Spinal cord (tissue), 10 donors: ENCODE measurements around the gene EFNA3. TPM values are rescaled to one million over a fixed set of nuclear protein-coding genes. Genes with fewer than 3 reads are reported as not detected.
A peak's percentile ranks its signal among the peaks of the same experiment; 100 is the strongest.

ENCODE experiments used
- DNase-seq, 6 donors: peaks; one replicate each; pipeline versions ENCODE4 v3.0.0 to v3.0.0-alpha.2; 2013 to 2015; ENCODE audit warnings: low spot score in 6 of 6, low read depth in 4 of 6
- H3K27ac ChIP-seq: one replicate; pipeline ENCODE4 v1.5.1; 2013; ENCODE audit warnings: low read depth, low read length, control low read depth
- H3K27me3 ChIP-seq: one replicate; pipeline ENCODE4 v1.6.1; 2013; ENCODE audit warnings: low read length; ENCODE audit not compliant: control insufficient read depth, insufficient read depth
- H3K36me3 ChIP-seq: one replicate; pipeline ENCODE4 v1.6.1; 2013; ENCODE audit warnings: low read length; ENCODE audit not compliant: control insufficient read depth, insufficient read depth
- H3K4me1 ChIP-seq: one replicate; pipeline ENCODE4 v1.6.1; 2013; ENCODE audit warnings: low read length; ENCODE audit not compliant: control insufficient read depth, insufficient read depth
- H3K4me3 ChIP-seq: one replicate; pipeline ENCODE4 v1.5.1; 2013; ENCODE audit warnings: low read depth, low read length, control low read depth
- H3K9me3 ChIP-seq: one replicate; pipeline ENCODE4 v1.6.1; 2013; ENCODE audit warnings: low read length; ENCODE audit not compliant: control insufficient read depth, insufficient read depth
- WGBS: methylation state at CpG from one replicate; pipeline ENCODE4 v1.1.5; 2013; ENCODE audit warnings: missing lambda C conversion rate; ENCODE audit not compliant: insufficient coverage; 5-methylcytosine and 5-hydroxymethylcytosine counted together
- polyA plus RNA-seq, 2 donors: library from polyadenylated mRNA; unstranded; fragments of 120-200 nt; gene quantifications; one replicate each; pipeline ENCODE4 v1.2.1, GENCODE V29; 2013; ENCODE audit not compliant: insufficient read length in 2 of 2
- total RNA-seq, 2 donors: library from RNA; depleted of rRNA in 1 of 2; stranded (reverse); fragments of 120-200 nt in 1 of 2; fragments of >200 nt in 1 of 2; gene quantifications; one replicate each; pipeline versions ENCODE4 v1.2.3 to v1.2.4, GENCODE V29; 2013 to 2014
- donor health status: healthy.

The EFNA3 gene
- total and polyA plus RNA-seq, 4 donors, result 12.3 to 50.6 (median 30.1) TPM

GRCh38 chr1:155120253-155120652 lies 41.6 kb downstream of the EFNA3 start:
- WGBS, result 50% methylated on average over 5 of the region's 6 CpGs
- H3K4me1 ChIP-seq, result peaks cover 9% of the 10 kb centered on the region
- H3K27me3 ChIP-seq, result peaks cover 18% of the 10 kb centered on the region

GRCh38 chr1:155121249-155121648 lies 42.6 kb downstream of the EFNA3 start:
- H3K27me3 ChIP-seq, result peaks cover 28% of the 10 kb centered on the region
- WGBS, result 91% methylated on average over 2 of the region's 2 CpGs
- H3K36me3 ChIP-seq, result no peaks in the 10 kb centered on the region
- H3K4me1 ChIP-seq, result peaks cover 19% of the 10 kb centered on the region
- no peak for DNase-seq
- H3K9me3 ChIP-seq, result no peaks in the 10 kb centered on the region
- no peak overlapping the region for H3K27ac ChIP-seq
- H3K4me3 ChIP-seq, result no peak overlapping the region

More at GRCh38 chr1:155120253-155120652, 41.6 kb downstream of the EFNA3 start:
- no peak for DNase-seq
- H3K27ac ChIP-seq, result no peak overlapping the region
- H3K9me3 ChIP-seq, result no peaks in the 10 kb centered on the region
- no peak overlapping the region for H3K4me3 ChIP-seq
- H3K36me3 ChIP-seq, result no peaks in the 10 kb centered on the region

GRCh38 chr1:155122308-155122707 lies 43.7 kb downstream of the EFNA3 start:
- peaks cover 38% of the 10 kb centered on the region for H3K27me3 ChIP-seq
- H3K9me3 ChIP-seq, result no peaks in the 10 kb centered on the region
- no peak overlapping the region for H3K4me3 ChIP-seq
- no peaks in the 10 kb centered on the region for H3K36me3 ChIP-seq
- DNase-seq, result no peak
- peaks cover 30% of the 10 kb centered on the region for H3K4me1 ChIP-seq
- WGBS, result no CpG with 5 or more reads among the region's 2 CpGs
- H3K27ac ChIP-seq, result no peak overlapping the region

GRCh38 chr1:155123801-155124200 lies 45.2 kb downstream of the EFNA3 start:
- peaks cover 42% of the 10 kb centered on the region for H3K4me1 ChIP-seq
- no peak overlapping the region for H3K27ac ChIP-seq
- H3K9me3 ChIP-seq, result no peaks in the 10 kb centered on the region
- 90% methylated on average over 2 of the region's 4 CpGs for whole genome bisulfite sequencing
- H3K4me3 ChIP-seq, result no peak overlapping the region
- no peaks in the 10 kb centered on the region for H3K36me3 ChIP-seq
- DNase-seq, result no peak
- H3K27me3 ChIP-seq, result peaks cover 52% of the 10 kb centered on the region

GRCh38 chr1:155124503-155125463 lies 46.1 kb downstream of the EFNA3 start:
- H3K9me3 ChIP-seq, result no peaks in the 10 kb centered on the region
- H3K27me3 ChIP-seq, result peaks cover 62% of the 10 kb centered on the region
- no peak overlapping the region for H3K27ac ChIP-seq
- WGBS, result 47% methylated on average over 12 of the region's 16 CpGs
- no peaks in the 10 kb centered on the region for H3K36me3 ChIP-seq
- no peak overlapping the region for H3K4me3 ChIP-seq
- H3K4me1 ChIP-seq, result peaks cover 52% of the 10 kb centered on the region
- peak in 1 of 6 donors; percentile 27 for DNase-seq

- H3K36me3 ChIP-seq, result no peaks in the 10 kb centered on the region
- peaks cover 66% of the 10 kb centered on the region for H3K27me3 ChIP-seq
- H3K4me3 ChIP-seq, result no peak overlapping the region
- no peaks in the 10 kb centered on the region for H3K9me3 ChIP-seq
- H3K4me1 ChIP-seq, result peaks cover 57% of the 10 kb centered on the region
- no peak for DNase-seq
- H3K27ac ChIP-seq, result peak overlapping the region; percentile 33
- 43% methylated on average over 11 of the region's 11 CpGs for WGBS
These were observed 46.9 kb downstream of the EFNA3 start for GRCh38 chr1:155125511-155125945.

- Histone ChIP-seq H3K9me3 (no peaks in the 10 kb centered on the region), H3K4me1 (peaks cover 57% of the 10 kb centered on the region), H3K27me3 (peaks cover 63% of the 10 kb centered on the region), H3K36me3 (no peaks in the 10 kb centered on the region), H3K4me3 (peak overlapping the region; percentile 57), H3K27ac (peak overlapping the region; percentile 61)
- 5% methylated on average over 53 of the region's 53 CpGs for WGBS
- peak in 2 of 6 donors; percentile 65 to 78 for DNase-seq
These were observed 47.4 kb downstream of the EFNA3 start for GRCh38 chr1:155125946-155126555.

GRCh38 chr1:155126556-155127104 lies 48.0 kb downstream of the EFNA3 start:
- Histone ChIP-seq H3K4me3 (peak overlapping the region; percentile 57), H3K27ac (peak overlapping the region; percentile 61), H3K27me3 (peaks cover 60% of the 10 kb centered on the region), H3K4me1 (peaks cover 57% of the 10 kb centered on the region), H3K36me3 (peaks cover 3% of the 10 kb centered on the region), H3K9me3 (no peaks in the 10 kb centered on the region)
- 1% methylated on average over 32 of the region's 32 CpGs for WGBS
- peak in 2 of 6 donors; percentile 74 to 76 for DNase-seq

GRCh38 chr1:155127105-155127966 lies 48.7 kb downstream of the EFNA3 start, which contains the start of gene EFNA1:
Gene EFNA1, plus strand, starts transcription at chr1:155127876. Its CDS starts 102 bp downstream, at chr1:155127978.
- Histone ChIP-seq H3K27me3 (peaks cover 60% of the 10 kb centered on the region), H3K36me3 (peaks cover 3% of the 10 kb centered on the region), H3K4me3 (peak within 1 kb of the TSS; percentile 58), H3K4me1 (peaks cover 57% of the 10 kb centered on the region), H3K27ac (peak within 1 kb of the TSS; percentile 61), H3K9me3 (no peaks in the 10 kb centered on the region)
- peak in 2 of 6 donors; percentile 77 to 86 for DNase-seq
- WGBS, result under 1% methylated on average over 65 of the region's 76 CpGs
